ENCODE results near the gene EIF4G1.

DNA sequence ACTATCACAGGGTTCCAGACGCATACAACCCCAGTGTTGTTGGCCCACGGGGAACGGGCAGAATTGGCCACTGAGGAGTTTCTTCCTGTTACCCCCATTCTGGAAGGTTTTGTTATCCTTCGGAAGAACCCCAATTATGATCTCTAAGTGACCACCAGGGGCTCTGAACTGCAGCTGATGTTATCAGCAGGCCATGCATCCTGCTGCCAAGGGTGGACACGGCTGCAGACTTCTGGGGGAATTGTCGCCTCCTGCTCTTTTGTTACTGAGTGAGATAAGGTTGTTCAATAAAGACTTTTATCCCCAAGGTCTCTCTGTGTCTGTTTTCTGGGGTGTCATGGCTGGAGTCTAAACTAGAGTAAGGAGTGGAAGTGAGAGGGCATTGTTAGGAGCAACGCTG is 5.7 kb upstream of the EIF4G1 start:
- TF ChIP-seq, protein P1, sequence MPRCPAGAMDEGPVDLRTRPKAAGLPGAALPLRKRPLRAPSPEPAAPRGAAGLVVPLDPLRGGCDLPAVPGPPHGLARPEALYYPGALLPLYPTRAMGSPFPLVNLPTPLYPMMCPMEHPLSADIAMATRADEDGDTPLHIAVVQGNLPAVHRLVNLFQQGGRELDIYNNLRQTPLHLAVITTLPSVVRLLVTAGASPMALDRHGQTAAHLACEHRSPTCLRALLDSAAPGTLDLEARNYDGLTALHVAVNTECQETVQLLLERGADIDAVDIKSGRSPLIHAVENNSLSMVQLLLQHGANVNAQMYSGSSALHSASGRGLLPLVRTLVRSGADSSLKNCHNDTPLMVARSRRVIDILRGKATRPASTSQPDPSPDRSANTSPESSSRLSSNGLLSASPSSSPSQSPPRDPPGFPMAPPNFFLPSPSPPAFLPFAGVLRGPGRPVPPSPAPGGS (IDR thresholded peaks at IDR 0.05; ENCODE audit: borderline replicate concordance, insufficient read depth, low read depth, low read length, poor library complexity, severe bottlenecking), result no peak
- TF ChIP-seq CHD2 (IDR thresholded peaks at IDR 0.05; ENCODE audit: borderline replicate concordance, low read depth, low read length) (no peak), SIX5 (IDR thresholded peaks at IDR 0.05; ENCODE audit: low read depth, low read length, severe bottlenecking) (no peak), EGR1 (IDR thresholded peaks at IDR 0.05; ENCODE audit: borderline replicate concordance in 1 of 2, low read depth in 2 of 2, low read length in 2 of 2) (no peak), SREBF2 (IDR thresholded peaks at IDR 0.05; ENCODE audit: low read length) (no peak), CREM (IDR thresholded peaks at IDR 0.05; ENCODE audit: low read depth) (no peak), POLR2AphosphoS5 (IDR thresholded peaks at IDR 0.05; ENCODE audit: low read length) (no peak)
- TF ChIP-seq, protein P2, sequence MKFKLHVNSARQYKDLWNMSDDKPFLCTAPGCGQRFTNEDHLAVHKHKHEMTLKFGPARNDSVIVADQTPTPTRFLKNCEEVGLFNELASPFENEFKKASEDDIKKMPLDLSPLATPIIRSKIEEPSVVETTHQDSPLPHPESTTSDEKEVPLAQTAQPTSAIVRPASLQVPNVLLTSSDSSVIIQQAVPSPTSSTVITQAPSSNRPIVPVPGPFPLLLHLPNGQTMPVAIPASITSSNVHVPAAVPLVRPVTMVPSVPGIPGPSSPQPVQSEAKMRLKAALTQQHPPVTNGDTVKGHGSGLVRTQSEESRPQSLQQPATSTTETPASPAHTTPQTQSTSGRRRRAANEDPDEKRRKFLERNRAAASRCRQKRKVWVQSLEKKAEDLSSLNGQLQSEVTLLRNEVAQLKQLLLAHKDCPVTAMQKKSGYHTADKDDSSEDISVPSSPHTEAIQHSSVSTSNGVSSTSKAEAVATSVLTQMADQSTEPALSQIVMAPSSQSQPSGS (IDR thresholded peaks at IDR 0.05; ENCODE audit: low read length), result no peak
